ENCODE measurements around the gene OPTN.
"Not testable (repeated sequence)": the region's sequence is repeated elsewhere in the genome, so short reads cannot be mapped to it uniquely, and the experiment has no call there.

The OPTN gene

DNA sequence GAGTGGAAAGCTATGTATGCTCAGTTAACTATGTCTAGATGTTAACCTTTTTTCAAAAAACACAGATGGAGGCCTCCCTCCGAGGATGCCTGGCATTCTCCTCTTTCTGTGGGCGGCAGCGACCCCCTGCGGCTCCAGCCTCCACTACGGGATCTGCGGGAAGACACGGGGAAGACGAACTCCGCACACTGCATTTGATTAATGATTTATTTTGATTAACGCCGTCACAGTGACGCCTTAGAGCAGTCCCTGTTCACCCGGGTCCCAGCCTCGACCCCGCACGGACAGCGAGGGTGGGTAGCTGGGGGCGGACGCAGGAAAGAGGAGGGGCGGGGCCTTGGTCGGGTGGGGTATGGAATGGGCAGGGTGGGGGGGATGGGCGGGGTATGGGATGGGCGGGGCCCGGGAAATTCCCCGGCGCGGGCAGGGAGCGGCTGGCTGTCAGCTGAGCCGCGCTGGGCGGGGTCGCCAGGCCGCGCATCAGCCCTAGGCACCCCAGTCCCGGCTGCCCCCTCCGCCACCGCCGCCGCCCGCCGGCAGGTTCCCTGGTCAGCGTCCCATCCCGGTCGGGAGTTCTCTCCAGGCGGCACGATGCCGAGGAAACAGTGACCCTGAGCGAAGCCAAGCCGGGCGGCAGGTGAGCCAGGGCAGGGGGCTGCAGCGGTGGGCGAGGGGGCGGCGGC is at the start of gene OPTN:
Gene OPTN, plus strand, starts transcription at position 498 of the 683 bp plus-strand sequence. CDS start 8,960 bp downstream, outside the sequence.
- peaks cover 7% of the 10 kb centered on the region; the same call in 1 of the 2 replicates for H3K36me3 ChIP-seq (ENCODE audit: low read depth)
- DNase-seq (ENCODE audit: low spot score) (peak; percentile 81), ATAC-seq (ENCODE audit: low read depth) (peak; percentile 65)
- TF ChIP-seq, protein P1, sequence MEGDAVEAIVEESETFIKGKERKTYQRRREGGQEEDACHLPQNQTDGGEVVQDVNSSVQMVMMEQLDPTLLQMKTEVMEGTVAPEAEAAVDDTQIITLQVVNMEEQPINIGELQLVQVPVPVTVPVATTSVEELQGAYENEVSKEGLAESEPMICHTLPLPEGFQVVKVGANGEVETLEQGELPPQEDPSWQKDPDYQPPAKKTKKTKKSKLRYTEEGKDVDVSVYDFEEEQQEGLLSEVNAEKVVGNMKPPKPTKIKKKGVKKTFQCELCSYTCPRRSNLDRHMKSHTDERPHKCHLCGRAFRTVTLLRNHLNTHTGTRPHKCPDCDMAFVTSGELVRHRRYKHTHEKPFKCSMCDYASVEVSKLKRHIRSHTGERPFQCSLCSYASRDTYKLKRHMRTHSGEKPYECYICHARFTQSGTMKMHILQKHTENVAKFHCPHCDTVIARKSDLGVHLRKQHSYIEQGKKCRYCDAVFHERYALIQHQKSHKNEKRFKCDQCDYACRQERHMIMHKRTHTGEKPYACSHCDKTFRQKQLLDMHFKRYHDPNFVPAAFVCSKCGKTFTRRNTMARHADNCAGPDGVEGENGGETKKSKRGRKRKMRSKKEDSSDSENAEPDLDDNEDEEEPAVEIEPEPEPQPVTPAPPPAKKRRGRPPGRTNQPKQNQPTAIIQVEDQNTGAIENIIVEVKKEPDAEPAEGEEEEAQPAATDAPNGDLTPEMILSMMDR (IDR thresholded peaks at IDR 0.05; ENCODE audit: poor library complexity, severe bottlenecking) = peak; percentile 81
- peaks cover 1% of the 10 kb centered on the region for H3K9me3 ChIP-seq (ENCODE audit: severe bottlenecking)
- peaks cover 3% of the 10 kb centered on the region for H3K4me1 ChIP-seq (ENCODE audit: insufficient read depth, poor library complexity, severe bottlenecking)
- peak within 1 kb of the TSS; percentile 61 for H3K27ac ChIP-seq (ENCODE audit: poor library complexity, severe bottlenecking)
- H3K4me3 ChIP-seq (ENCODE audit: severe bottlenecking) = peak within 1 kb of the TSS; percentile 94
- H3K27me3 ChIP-seq (ENCODE audit: insufficient read depth, poor library complexity, severe bottlenecking) = no peaks in the 10 kb centered on the region

DNA sequence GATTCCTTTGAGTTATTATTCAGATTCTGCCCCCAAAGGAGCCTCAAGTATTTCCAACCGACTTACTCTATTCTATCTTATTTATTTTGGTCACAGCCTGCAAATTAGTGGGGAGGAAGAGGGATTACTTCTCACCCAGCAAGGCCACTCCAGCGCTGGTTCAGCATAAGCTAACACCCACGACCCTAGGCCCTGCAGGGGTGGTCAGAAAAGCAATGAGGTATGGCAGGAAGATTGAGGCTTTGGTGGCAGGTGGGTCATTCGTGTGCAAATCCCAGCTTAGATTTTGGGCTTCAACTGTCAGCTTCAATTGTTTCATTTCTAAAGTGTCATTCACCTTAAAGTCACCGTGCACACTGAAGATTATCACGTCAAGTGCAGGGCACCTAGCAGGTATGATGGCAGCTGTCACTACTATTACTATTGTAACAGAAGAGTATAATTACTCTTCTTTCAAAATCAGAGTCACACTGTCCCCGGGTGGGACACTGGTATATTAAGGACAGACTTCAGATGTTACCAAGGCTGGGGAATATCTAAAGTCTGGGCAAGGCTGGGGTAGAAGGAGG is 48.8 kb upstream of the OPTN start:
- Histone ChIP-seq H3K36me3 (ENCODE audit: low read depth) (no peaks in the 10 kb centered on the region), H3K4me1 (ENCODE audit: insufficient read depth, poor library complexity, severe bottlenecking) (no peaks in the 10 kb centered on the region), H3K27ac (ENCODE audit: poor library complexity, severe bottlenecking) (no peak overlapping the region), H3K27me3 (ENCODE audit: insufficient read depth, poor library complexity, severe bottlenecking) (no peaks in the 10 kb centered on the region), H3K9me3 (ENCODE audit: severe bottlenecking) (no peaks in the 10 kb centered on the region), H3K4me3 (ENCODE audit: severe bottlenecking) (no peak overlapping the region)
- no peak for DNase-seq (ENCODE audit: low spot score)
- no peak for ATAC-seq (ENCODE audit: low read depth)
- TF ChIP-seq, protein P1 (IDR thresholded peaks at IDR 0.05; ENCODE audit: poor library complexity, severe bottlenecking) = no peak

DNA sequence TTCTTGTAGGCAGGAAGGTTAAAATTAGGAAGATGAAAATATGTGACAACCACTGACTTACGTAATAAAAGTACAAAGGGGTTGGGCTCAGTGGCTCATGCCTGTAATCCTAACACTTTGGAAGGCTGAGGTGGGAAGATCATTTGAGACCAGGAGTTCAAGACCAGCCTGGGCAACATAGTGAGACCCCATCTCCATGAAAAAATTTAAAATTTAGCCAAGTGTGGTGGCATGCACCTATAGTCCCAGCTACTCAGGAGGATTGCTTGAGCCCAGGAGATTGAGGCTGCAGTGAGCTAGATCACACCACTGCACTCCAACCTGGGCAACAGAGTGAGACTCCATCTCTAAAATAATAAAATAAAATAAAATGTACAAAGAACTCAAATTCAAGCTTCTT is 46.8 kb upstream of the OPTN start:
- H3K9me3 ChIP-seq (ENCODE audit: severe bottlenecking); H3K4me3 ChIP-seq (ENCODE audit: severe bottlenecking); ATAC-seq (ENCODE audit: low read depth); H3K27me3 ChIP-seq (ENCODE audit: insufficient read depth, poor library complexity, severe bottlenecking); H3K27ac ChIP-seq (ENCODE audit: poor library complexity, severe bottlenecking); DNase-seq (ENCODE audit: low spot score); H3K36me3 ChIP-seq (ENCODE audit: low read depth); H3K4me1 ChIP-seq (ENCODE audit: insufficient read depth, poor library complexity, severe bottlenecking): not testable (repeated sequence)

- H3K9me3 ChIP-seq (ENCODE audit: severe bottlenecking) = no peaks in the 10 kb centered on the region
- no peaks in the 10 kb centered on the region for H3K36me3 ChIP-seq (ENCODE audit: low read depth)
- H3K27ac ChIP-seq (ENCODE audit: poor library complexity, severe bottlenecking) = no peak overlapping the region
- ATAC-seq (ENCODE audit: low read depth) = peak; percentile 66; the same call in 1 of the 3 replicates
- DNase-seq (ENCODE audit: low spot score) = no peak
- no peaks in the 10 kb centered on the region for H3K4me1 ChIP-seq (ENCODE audit: insufficient read depth, poor library complexity, severe bottlenecking)
- H3K4me3 ChIP-seq (ENCODE audit: severe bottlenecking) = no peak overlapping the region
- no peaks in the 10 kb centered on the region for H3K27me3 ChIP-seq (ENCODE audit: insufficient read depth, poor library complexity, severe bottlenecking)
- TF ChIP-seq, protein P1 (IDR thresholded peaks at IDR 0.05; ENCODE audit: poor library complexity, severe bottlenecking) = no peak
Measured at GRCh38 chr10:13053794-13054462, 46.0 kb upstream of the OPTN start.

DNA sequence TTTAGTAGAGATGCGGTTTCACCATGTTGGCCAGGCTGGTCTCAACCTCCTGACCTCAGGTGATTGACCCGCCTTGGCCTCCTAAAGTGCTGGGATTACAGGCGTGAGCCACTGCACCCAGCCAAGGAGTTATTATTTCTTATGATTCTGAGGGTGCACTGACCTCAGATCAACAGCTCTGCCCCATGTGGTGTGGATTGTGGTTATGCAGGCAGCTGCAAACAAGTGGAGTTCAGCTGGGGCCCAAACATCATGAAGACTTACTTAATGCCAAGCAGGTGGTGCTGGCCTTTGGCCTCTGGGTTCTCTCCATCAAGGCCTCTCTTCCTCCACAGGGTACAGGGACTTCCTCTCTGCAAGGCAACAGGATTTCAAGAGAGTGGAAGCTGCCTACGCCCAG is 45.1 kb upstream of the OPTN start:
- no peak for DNase-seq (ENCODE audit: low spot score)
- no peaks in the 10 kb centered on the region for H3K4me1 ChIP-seq (ENCODE audit: insufficient read depth, poor library complexity, severe bottlenecking)
- no peaks in the 10 kb centered on the region for H3K36me3 ChIP-seq (ENCODE audit: low read depth)
- no peak overlapping the region for H3K27ac ChIP-seq (ENCODE audit: poor library complexity, severe bottlenecking)
- H3K9me3 ChIP-seq (ENCODE audit: severe bottlenecking) = no peaks in the 10 kb centered on the region
- TF ChIP-seq, protein P1 (IDR thresholded peaks at IDR 0.05; ENCODE audit: poor library complexity, severe bottlenecking) = no peak
- no peak overlapping the region for H3K4me3 ChIP-seq (ENCODE audit: severe bottlenecking)
- ATAC-seq (ENCODE audit: low read depth) = no peak
- no peaks in the 10 kb centered on the region for H3K27me3 ChIP-seq (ENCODE audit: insufficient read depth, poor library complexity, severe bottlenecking)
